ENCODE measurements around the gene KIAA0513.

The KIAA0513 gene

DNA sequence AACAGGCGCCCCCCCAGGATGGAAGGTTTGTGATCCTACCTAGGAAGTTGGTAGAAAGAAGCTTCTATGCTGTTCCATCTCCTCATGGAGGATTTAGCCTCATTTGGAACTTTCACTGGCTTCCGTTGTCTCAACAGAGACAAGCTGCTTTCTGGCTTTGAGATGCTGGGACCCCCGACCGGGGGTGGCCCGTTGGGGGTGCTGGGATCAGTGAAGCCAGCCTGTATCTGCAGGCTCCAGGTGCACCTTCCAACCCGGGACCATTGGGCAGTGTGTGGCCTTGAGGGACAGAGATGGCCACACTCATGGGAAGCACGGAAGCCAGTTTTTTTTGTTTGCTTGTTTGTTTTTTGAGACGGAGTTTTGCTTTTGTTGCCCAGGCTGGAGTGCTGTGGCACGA is 69.3 kb downstream of the KIAA0513 start:
- Histone ChIP-seq H3K4me1 (ENCODE audit: insufficient read depth, low read length) (no peaks in the 10 kb centered on the region), H3K79me2 (ENCODE audit: insufficient read depth, low read length) (no peaks in the 10 kb centered on the region)
- no peak for ATAC-seq (ENCODE audit: insufficient read depth, low read depth)

DNA sequence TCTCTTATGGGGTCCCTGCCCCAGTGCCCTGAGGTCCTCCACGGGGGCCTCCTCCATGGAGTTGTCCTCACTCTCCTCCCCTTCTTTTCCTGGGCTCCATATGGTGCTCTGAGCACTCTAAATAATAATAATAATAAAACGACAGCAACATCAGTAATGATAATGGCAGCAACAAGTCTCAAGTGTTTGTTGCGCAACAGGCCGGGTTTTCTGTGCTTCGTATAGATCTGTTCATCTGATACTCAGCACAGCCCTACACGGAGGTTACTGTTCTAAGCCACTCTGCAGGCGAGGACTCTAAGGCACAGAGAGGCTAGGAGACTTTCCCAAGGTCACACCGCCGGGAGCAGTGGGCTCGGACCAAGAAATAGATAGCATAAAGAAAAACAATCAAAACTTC is 71.0 kb downstream of the KIAA0513 start:
- no peaks in the 10 kb centered on the region for H3K4me1 ChIP-seq (ENCODE audit: insufficient read depth, low read length)
- H3K27me3 ChIP-seq (ENCODE audit: insufficient read depth, low read length, poor library complexity) = no peaks in the 10 kb centered on the region
- no peak overlapping the region for H2AFZ ChIP-seq (ENCODE audit: low read depth, low read length)
- no peak overlapping the region for H3K27ac ChIP-seq (ENCODE audit: low read length)
- ATAC-seq (ENCODE audit: insufficient read depth, low read depth) (no peak), DNase-seq (no peak)
- H3K36me3 ChIP-seq (ENCODE audit: insufficient read depth, low read length) = no peaks in the 10 kb centered on the region
- no peak overlapping the region for H3K4me3 ChIP-seq (ENCODE audit: low read depth in 1 of 2, low read length in 2 of 2)
- no peaks in the 10 kb centered on the region for H3K9me3 ChIP-seq (ENCODE audit: insufficient read depth, low read length, severe bottlenecking)
- no peak overlapping the region for H3K9ac ChIP-seq (ENCODE audit: low read depth, low read length)
- H3K4me2 ChIP-seq (ENCODE audit: insufficient read depth, low read length) = no peak overlapping the region
- TF ChIP-seq EZH2 (IDR thresholded peaks at IDR 0.05; ENCODE audit: borderline replicate concordance, low read depth, low read length, severe bottlenecking) = no peak
- TF ChIP-seq, protein P1, sequence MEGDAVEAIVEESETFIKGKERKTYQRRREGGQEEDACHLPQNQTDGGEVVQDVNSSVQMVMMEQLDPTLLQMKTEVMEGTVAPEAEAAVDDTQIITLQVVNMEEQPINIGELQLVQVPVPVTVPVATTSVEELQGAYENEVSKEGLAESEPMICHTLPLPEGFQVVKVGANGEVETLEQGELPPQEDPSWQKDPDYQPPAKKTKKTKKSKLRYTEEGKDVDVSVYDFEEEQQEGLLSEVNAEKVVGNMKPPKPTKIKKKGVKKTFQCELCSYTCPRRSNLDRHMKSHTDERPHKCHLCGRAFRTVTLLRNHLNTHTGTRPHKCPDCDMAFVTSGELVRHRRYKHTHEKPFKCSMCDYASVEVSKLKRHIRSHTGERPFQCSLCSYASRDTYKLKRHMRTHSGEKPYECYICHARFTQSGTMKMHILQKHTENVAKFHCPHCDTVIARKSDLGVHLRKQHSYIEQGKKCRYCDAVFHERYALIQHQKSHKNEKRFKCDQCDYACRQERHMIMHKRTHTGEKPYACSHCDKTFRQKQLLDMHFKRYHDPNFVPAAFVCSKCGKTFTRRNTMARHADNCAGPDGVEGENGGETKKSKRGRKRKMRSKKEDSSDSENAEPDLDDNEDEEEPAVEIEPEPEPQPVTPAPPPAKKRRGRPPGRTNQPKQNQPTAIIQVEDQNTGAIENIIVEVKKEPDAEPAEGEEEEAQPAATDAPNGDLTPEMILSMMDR (IDR thresholded peaks at IDR 0.05; ENCODE audit: borderline replicate concordance, extremely low read depth, low read length, poor library complexity, severe bottlenecking) = no peak
- H3K79me2 ChIP-seq (ENCODE audit: insufficient read depth, low read length) = no peaks in the 10 kb centered on the region
- no peaks in the 10 kb centered on the region for H4K20me1 ChIP-seq (ENCODE audit: insufficient read depth, low read length)

More for the DNA sequence above, 69.3 kb downstream of the KIAA0513 start:
- H3K27me3 ChIP-seq (ENCODE audit: insufficient read depth, low read length, poor library complexity) = no peaks in the 10 kb centered on the region
- no peak overlapping the region for H3K27ac ChIP-seq (ENCODE audit: low read length)
- TF ChIP-seq EZH2 (IDR thresholded peaks at IDR 0.05; ENCODE audit: borderline replicate concordance, low read depth, low read length, severe bottlenecking) = no peak
- TF ChIP-seq, protein P1 (IDR thresholded peaks at IDR 0.05; ENCODE audit: borderline replicate concordance, extremely low read depth, low read length, poor library complexity, severe bottlenecking) = no peak
- no peak overlapping the region for H3K9ac ChIP-seq (ENCODE audit: low read depth, low read length)
- no peak for DNase-seq
- no peak overlapping the region for H3K4me3 ChIP-seq (ENCODE audit: low read depth in 1 of 2, low read length in 2 of 2)
- no peaks in the 10 kb centered on the region for H4K20me1 ChIP-seq (ENCODE audit: insufficient read depth, low read length)
- no peak overlapping the region for H3K4me2 ChIP-seq (ENCODE audit: insufficient read depth, low read length)
- no peaks in the 10 kb centered on the region for H3K36me3 ChIP-seq (ENCODE audit: insufficient read depth, low read length)
- no peaks in the 10 kb centered on the region for H3K9me3 ChIP-seq (ENCODE audit: insufficient read depth, low read length, severe bottlenecking)
- no peak overlapping the region for H2AFZ ChIP-seq (ENCODE audit: low read depth, low read length)

GRCh38 chr16:85100265-85100664 is 72.7 kb downstream of the KIAA0513 start:
- Histone ChIP-seq H2AFZ (ENCODE audit: low read depth, low read length) (no peak overlapping the region), H3K79me2 (ENCODE audit: insufficient read depth, low read length) (no peaks in the 10 kb centered on the region), H3K9ac (ENCODE audit: low read depth, low read length) (no peak overlapping the region), H3K4me2 (ENCODE audit: insufficient read depth, low read length) (no peak overlapping the region), H3K36me3 (ENCODE audit: insufficient read depth, low read length) (no peaks in the 10 kb centered on the region), H3K4me1 (ENCODE audit: insufficient read depth, low read length) (no peaks in the 10 kb centered on the region), H3K9me3 (ENCODE audit: insufficient read depth, low read length, severe bottlenecking) (no peaks in the 10 kb centered on the region), H4K20me1 (ENCODE audit: insufficient read depth, low read length) (no peaks in the 10 kb centered on the region), H3K4me3 (ENCODE audit: low read depth in 1 of 2, low read length in 2 of 2) (no peak overlapping the region), H3K27me3 (ENCODE audit: insufficient read depth, low read length, poor library complexity) (no peaks in the 10 kb centered on the region), H3K27ac (ENCODE audit: low read length) (no peak overlapping the region)
- TF ChIP-seq EZH2 (IDR thresholded peaks at IDR 0.05; ENCODE audit: borderline replicate concordance, low read depth, low read length, severe bottlenecking) = no peak
- TF ChIP-seq, protein P1 (IDR thresholded peaks at IDR 0.05; ENCODE audit: borderline replicate concordance, extremely low read depth, low read length, poor library complexity, severe bottlenecking) = no peak
- no peak for DNase-seq
- ATAC-seq (ENCODE audit: insufficient read depth, low read depth) = no peak

Data from DND-41 (cell line).